GM18858 (cell line): Measurements from ENCODE around the gene HRG.
"Not testable (repeated sequence)": the region's sequence is repeated elsewhere in the genome, so short reads cannot be mapped to it uniquely, and the experiment has no call there.

ENCODE experiments used
- ATAC-seq: cut with Tn5 transposase; IDR thresholded peaks from one replicate; pipeline ENCODE4 v1.9.1; 2021; ENCODE audit not compliant: unreplicated experiment

HRG gene

DNA sequence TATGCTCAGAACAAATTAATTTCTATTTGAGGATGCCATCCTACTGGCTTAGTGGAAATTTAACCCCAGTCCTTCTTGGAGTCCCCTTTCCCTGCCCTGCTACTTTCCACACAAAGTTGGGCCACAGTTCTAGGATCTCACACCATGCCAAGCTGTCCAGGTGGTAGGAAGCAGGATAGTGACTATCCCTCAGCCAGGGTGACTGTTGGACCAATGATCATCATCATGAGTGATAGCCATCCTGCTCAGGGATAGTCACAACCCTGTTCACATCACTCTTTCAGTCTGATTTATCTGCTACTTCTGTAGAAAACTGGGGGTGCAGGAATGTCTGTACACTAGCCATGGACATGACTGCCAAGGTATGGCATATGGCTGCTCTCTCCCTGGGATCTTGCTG is 12.8 kb downstream of the HRG start:
- no peak for ATAC-seq

DNA sequence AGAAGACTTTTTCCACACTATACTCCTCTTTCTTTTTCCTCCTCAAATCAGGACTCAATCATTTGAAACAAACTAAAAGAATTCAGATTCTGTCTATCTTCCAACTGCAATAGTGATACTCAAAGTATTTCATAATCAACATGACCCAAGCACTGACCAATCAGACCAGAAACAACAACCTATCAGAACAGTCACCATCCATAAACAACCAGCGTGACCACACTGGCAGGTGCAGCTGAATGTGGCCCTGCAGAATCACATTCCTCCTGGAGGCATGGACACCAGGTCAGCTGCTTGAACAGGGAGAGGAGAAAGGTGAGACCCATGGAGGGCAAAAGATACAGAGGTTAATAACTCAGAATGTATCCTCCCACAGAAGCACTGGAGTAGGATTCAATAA is 13.3 kb downstream of the HRG start:
- no peak for ATAC-seq

DNA sequence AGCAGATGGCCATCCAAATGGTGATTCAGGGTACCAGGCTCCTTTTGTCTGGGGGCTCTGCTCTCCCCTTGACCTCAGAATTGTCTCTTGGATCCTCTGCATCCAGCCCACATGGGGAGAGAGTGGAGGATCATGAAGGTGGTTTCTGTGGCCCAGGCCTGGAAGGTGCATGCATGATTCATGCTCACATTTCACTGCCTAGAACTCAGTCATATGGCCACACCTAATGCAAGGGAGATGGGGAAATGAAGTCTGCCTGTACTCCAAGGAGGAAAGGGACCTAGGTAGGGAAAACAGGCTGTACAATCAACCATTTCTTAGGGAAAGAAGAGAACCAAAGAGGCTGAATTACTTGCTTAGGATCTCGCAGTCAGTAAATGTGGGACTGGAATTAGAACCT is 15.1 kb downstream of the HRG start:
- no peak for ATAC-seq

DNA sequence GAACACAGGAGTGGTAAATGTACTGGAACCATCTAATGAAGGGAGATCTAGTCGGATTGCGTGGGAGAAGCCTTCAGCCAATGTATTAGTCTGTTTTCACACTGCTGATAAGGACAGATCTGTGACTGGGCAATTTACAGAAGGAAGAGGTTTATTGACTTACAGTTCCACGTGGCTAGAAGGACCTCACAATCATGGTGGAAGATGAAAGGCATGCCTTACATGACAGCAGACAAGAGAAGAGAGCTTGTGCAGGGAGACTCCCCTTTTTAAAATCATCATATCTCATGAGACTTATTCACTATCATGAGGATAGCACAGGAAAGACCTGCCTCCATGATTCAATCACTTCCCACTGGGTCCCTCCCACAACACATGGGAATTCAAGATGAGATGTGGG is 17.0 kb downstream of the HRG start:
- ATAC-seq: no peak

DNA sequence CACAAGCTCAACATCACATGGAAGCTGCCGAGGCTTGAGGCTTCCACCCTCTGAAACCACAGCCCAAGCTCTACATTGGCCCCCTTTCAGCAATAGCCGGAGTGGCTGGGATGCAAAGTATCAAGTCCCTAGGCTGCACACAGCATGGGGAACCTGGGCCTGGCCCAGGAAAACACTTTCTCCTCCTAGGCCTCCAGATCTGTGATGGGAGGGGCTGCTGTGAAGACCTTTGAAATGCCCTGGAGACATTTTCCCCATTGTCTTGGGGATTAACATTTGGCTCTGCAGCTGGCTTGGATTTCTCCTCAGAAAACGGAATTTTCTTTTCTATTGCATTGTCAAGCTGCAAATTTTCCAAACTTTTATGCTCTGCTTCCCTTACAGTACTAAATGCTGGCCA is 18.2 kb downstream of the HRG start:
- ATAC-seq: no peak

DNA sequence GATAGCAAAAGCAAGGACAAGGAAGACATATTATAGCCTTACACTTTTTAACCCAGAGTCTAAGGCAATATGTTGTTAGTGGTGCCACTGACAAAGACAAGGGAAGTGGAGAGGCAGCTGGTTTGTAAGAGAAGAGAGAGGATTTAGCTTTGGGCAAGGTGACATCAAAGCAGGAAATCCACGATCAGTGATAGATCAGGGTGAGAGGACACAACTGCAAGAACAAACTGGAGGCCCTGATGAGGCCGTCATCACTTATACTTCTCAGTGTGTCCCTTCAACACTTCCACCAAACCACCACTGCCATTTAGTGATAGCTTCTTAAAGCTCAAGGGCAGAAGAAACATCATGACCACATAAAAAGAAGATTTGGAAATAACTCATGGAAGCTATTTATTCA is 20.7 kb downstream of the HRG start:
- not testable (repeated sequence) for ATAC-seq

DNA sequence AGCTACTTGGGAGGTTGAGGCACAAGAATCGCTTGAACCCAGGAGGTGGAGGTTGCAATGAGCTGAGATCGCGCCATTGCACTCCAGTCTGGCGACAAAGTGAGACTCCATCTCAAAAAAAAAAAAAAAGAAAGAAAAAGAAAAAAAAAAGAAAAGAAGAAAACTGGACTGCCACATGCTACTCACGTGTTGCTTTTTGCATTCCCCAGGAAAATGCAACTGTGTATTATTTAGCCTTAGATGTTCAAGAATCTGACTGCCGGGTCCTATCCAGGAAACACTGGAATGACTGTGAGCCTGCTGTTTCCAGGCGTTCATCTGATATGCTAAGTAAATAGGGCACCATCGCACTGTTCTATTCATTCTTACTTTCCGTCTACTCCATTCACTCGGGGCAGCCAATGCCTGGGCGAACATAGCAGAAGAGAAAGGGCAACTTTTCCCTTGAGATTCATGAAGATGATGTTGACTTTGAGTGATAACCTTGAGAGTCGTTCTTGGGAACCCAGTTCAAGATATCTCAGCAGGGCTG is 21.4 kb downstream of the HRG start:
- ATAC-seq: no peak

DNA sequence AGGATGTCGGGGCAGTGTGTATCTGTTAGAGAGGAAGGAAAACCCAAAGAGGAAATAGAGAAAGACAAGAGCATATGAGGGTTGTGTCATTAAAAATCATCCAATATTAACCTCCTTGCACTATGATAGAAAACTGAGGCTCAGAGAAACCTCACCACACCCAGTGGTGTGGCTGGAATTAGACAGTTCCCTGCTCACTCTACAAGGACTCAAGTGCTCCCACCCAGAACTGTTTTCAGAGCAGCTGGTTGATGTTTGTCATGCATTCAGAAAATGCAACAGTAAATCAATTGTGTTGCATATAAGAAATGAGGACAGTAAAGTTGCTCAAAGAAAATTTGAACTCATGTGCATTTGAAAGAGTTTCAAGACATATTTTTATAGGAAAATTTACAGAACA is 24.5 kb downstream of the HRG start:
- not testable (repeated sequence) for ATAC-seq

DNA sequence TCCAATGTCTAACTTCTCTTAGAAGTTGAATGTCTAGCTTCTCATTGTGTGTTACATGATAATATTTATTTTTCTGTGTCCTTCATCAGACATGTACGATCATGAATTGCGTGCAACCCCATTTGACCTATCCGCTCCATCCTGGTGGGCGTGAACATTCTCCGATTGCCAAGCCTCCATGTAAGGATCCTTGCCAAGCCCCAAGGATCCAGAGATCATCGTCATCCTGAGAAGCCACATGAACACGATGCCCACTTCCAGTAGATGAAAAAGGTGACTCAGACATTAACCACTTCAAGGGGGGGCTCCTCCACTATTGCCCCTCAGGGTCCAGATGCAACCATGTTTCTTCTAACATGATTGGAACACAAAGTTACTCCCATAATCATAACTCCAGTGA is 25.9 kb downstream of the HRG start:
- no peak for ATAC-seq

DNA sequence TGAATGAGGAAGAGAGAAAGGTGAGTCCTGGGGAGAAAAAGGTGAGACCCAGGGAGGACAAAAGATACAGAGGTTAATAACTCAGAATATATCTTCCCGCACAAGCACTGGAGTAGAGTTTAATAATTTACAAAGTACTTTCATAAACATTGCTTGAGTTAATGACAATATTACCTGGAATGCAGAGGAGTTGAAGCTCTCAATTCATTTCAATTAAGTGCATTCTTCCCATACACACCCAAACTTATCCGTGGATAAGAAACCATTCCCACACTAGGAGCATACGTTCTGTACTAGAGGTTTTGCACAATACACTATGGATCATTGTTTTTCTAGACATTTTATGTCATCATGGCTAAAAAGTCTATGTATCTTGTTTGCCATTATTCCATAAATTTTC is 28.0 kb downstream of the HRG start:
- no peak for ATAC-seq

DNA sequence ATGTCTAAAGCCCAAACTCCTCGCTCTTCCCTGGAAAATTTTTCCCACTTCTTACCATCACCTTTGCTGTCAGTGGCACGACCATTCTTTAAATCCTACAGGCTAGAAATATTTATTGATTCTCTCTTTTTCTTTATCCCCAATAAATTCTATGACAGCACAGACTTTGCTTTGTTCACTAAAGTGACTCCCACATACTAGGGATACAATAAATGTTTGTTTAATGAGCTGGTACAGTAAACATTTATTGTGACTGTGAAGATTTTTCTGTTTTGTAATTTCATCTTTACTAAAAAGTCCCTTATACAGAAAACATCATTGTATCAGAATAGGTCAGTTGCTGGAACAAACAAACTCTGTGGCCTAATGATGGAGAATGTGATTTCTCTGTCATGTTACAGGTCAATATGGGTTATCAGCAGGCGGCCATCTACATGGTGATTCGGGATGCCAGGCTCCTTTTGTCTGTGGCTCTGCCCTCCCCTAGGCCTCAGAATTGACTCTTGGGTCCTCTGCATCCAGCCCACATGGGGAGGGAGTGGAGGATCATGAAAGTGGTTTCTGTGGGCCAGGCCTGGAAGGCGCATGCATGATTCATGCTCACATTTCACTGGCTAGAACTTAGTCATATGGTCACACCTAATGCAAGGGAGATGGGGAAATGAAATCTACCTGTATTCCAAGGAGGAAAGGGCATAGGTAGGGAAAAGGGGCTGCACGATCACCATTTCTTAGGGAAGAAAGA is 28.6 kb downstream of the HRG start:
- ATAC-seq: no peak

DNA sequence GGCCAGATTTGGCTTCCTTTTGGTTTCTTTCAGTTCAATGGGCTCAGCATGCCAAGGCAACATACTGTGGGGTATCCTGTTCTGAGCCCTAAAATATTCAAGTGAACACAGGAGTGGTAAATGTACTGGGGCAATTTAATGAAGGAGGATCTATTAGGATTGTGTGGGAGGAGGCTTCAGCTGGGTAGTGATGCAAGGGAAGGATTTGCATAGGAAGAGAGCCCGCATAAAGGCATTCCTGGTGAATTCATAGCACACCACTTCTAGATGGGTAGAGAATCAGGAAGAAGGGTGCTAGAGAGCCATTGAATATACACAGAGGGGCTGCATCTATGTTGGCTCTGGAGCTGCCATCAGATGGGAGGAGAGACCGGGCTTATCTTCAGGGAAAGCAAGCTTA is 30.7 kb downstream of the HRG start:
- ATAC-seq: no peak

DNA sequence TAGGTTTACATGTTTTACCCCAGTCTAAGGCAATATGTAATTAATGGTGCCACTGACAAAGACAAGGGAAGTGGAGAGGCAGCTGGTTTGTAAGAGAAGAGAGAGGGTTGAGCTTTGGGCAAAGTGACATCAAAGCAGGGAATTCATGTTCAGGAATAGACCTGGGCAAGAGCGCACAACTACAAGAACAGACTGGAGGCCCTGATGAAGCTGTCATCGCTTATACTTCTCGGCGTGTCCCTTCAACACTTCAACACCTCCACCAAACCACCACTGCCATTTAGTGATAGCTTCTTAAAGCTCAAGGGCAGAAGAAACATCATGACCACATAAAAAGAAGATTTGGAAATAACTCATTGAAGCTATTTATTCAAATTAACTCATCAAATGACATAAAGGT is 31.7 kb downstream of the HRG start:
- ATAC-seq: no peak

DNA sequence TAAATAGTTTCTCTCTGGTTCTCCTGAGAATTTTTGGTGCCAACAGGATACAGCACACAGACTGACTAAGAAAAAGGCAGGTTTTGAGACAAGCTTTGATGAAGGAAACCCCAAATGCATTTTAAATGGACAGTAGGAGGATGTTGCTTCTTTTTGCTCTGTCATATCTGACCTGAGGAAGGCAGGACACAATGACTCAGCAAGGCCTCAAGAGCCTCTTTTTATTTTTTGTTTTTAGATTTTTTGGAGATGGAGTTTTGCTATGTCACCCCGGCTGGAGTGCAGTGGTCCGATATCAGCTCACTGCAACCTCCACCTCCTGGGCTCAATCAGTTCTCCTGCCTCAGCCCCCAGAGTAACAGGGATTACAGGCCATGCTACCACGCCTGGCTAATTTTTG is 34.5 kb downstream of the HRG start:
- ATAC-seq: no peak

DNA sequence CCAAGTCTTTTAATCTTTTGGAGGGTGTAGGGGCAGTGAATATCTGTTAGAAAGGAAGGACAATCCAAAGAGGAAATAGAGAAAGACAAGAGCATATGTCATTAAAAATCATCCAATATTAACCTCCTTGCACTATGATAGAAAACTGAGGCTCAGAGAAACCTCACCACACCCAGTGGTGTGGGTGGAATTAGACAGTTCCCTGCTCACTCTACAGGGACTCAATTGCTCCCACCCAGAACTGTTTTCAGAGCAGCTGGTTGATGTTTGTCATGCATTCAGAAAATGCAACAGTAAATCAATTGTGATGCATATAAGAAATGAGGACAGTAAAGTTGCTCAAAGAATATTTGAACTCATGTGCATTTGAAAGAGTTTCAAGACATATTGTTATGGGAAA is 36.6 kb downstream of the HRG start:
- ATAC-seq: not testable (repeated sequence)

DNA sequence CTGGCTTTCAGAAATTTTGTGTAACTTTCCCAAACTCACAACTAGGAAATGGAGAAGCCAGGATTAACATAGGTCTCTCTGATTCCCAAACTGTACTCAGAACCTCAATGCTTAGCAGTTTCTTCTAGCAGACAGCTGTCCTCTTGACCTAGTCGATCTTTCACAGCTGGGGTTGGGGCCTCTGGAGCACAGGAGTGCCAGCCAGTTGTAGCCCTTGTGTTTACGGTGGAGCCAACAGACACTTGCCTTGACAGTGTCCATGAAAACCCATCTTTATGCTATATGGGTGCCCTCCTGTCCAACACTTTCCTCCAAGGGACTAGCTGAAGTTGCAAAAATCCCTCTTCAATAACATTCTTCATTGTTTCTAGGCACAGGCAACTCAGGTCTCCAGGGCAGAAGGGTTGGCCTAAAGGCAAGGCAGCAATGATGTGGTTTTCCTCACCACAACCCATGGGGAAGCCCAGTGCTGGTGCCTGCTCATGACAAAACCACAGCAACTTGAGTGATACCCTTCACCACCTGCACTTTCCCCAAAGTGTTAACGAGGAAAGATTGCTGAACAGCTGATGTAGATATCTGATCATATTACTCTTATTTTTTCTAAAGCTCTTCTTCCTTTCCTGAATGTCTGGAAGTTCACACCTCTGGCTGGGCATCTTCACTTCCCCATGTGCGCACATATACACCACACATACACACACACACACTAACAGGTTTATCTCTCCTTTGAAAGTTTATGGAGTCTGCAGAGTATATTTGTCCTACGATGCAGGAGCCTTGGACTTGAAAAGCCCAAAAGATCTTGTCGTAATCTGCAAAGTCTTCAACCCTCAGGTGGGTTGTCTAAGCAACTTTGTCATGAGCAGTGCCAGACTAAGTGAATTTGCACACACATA is 40.3 kb downstream of the HRG start:
- ATAC-seq: no peak

DNA sequence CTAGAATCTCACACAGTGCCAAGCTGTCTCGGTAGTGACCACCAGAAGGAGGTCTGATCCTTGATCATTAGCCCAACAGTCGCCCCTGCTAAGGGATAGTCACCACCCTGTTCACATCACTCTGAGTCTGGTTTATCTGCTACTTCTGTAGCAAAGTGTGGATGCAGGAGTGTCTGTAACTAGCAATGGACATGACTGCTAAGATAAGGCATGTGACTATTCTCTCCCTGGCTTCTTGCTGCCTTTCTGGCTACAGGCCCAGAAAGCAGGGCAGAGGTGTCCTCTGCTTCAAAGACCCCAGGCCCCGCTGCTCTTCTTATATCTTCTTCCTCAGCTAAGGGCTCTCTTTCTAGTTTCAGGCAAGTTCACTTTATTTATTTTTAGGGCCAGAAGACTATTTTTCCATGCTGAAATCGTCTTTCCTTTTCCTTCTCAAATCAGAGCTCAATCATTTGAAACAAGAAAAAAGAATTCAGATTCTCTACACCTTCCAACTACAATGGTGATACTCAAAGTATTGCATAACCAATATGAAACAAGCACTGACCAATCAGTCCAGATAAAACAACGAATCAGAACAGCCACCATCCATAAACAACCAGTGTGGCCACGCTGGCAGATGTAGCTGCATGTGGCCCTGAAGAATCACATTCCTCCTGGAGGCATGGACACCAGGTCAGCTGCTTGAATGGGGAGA is 43.3 kb downstream of the HRG start:
- no peak for ATAC-seq

DNA sequence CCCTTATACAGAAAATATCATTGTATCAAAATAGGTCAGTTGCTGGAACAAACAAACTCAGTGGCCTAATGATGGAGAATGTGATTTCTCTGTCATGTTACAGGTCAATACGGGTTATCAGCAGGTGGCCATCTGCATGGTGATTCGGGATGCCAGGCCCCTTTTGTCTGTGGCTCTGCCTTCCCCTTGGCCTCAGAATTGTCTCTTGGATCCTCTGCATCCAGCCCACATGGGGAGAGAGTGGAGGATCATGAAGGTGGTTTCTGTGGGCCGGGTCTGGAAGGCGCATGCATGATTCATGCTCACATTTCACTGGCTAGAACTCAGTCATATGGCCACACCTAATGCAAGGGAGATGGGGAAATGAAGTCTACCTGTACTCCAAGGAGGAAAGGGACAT is 44.9 kb downstream of the HRG start:
- ATAC-seq: not testable (repeated sequence)

DNA sequence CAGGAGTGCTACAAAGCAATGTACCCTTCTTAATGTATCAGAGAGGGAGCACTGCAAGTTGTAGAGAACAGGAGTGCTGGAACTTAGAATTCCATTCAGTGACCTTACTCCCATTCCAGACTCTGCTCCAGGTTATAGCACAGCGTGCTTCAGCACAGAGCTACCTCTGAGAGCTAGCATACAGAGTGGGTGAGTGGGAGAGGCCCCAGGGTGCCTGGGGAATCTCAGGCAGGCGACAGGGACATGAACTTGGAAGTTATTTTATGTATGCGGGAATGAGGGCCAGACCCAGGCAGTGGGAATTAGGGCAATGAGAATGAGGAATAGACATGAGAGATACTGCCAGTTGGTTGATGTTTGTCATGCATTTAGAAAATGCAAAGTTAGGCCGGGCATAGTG is 47.7 kb downstream of the HRG start:
- no peak for ATAC-seq

DNA sequence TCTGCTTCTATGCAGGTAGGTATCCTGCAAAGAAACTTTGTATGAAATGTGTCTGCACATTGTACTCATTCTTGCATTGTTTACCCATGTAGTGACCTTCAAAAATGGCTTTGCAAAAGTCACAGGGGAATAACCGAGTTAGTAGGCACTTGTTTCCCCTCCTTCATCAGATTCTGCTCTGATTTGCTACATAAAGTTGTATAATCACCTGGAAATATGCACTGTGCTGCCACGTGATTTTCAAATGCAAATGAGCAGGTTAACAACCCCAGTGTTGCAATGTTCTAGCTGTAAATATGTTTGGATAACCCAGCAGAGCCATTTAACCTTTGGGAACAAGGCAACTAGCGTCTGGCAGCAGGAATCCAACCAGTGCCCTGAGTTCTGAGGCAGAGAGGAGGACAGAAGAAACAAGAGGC is 51.2 kb downstream of the HRG start, which contains the start of gene KNG1:
TSS of gene KNG1 (plus strand) at position 321 of the 419 bp plus-strand sequence. CDS start 184 bp downstream, outside the sequence.
- no peak for ATAC-seq
